Tibial nerve (tissue), 4 donors: ENCODE measurements around the gene TAF7. TPM values are rescaled to one million over a fixed set of nuclear protein-coding genes. Genes with fewer than 3 reads are reported as not detected.
A peak's percentile ranks its signal among the peaks of the same experiment; 100 is the strongest.
"Not testable (repeated sequence)": the region's sequence is repeated elsewhere in the genome, so short reads cannot be mapped to it uniquely, and the experiment has no call there.

Experiments used
- DNase-seq, 2 donors: peaks; one replicate each; pipeline ENCODE4 v3.0.0-alpha.2; 2019; ENCODE audit warnings: low spot score in 2 of 2
- H3K27ac ChIP-seq, 4 donors: fragments of 200-600 bp; sonication (generic) in 3 of 4; one replicate each; pipeline ENCODE4 v1.5.1; 2017 to 2019; ENCODE audit warnings: mild to moderate bottlenecking in 1 of 4
- H3K27me3 ChIP-seq, 2 donors: fragments of 200-600 bp; sonication (generic) in 1 of 2; one replicate each; pipeline versions ENCODE4 v1.5.1 to v1.6.0; 2017 to 2019
- H3K36me3 ChIP-seq, 3 donors: fragments of 200-600 bp; sonication (generic); one replicate each; pipeline ENCODE4 v1.5.1; 2018 to 2019
- H3K4me1 ChIP-seq, 4 donors: fragments of 200-600 bp; sonication (generic) in 3 of 4; one replicate each; pipeline ENCODE4 v1.5.1; 2017 to 2019
- H3K4me3 ChIP-seq, 4 donors: fragments of 200-600 bp; sonication (generic) in 3 of 4; one replicate each; pipeline ENCODE4 v1.5.1; 2017 to 2019; ENCODE audit warnings: mild to moderate bottlenecking in 1 of 4, moderate library complexity in 1 of 4
- H3K9me3 ChIP-seq, 4 donors: fragments of 200-600 bp; sonication (generic) in 3 of 4; one replicate each; pipeline ENCODE4 v1.5.1; 2017 to 2019
- EP300 ChIP-seq, 2 donors: sonication (generic); formaldehyde crosslinking; IDR thresholded peaks; one replicate each; pipeline ENCODE4 v1.6.1; 2017; ENCODE audit warnings: antibody characterized with exemption in 2 of 2, mild to moderate bottlenecking in 1 of 2
- POLR2A ChIP-seq, 2 donors: fragments of 450-650 bp; IDR thresholded peaks; one replicate each; pipeline ENCODE4 v1.6.1; 2017; ENCODE audit warnings: antibody characterized with exemption in 2 of 2, mild to moderate bottlenecking in 2 of 2, moderate library complexity in 2 of 2
- WGBS, 2 donors: methylation state at CpG; one replicate each; pipeline ENCODE4 v1.1.5; 2018; 5-methylcytosine and 5-hydroxymethylcytosine counted together
- total RNA-seq, 4 donors: library from RNA; depleted of rRNA; stranded (reverse); fragments of >200 nt; gene quantifications; one replicate each; pipeline ENCODE4 v1.1.0, GENCODE V29; 2016
- TF ChIP-seq, protein P1 (sequence below), 5 experiments: fragments of 200-600 bp in 3 of 5; fragments of 450-650 bp in 2 of 5; sonication (generic) in 3 of 5; IDR thresholded peaks; one replicate each; pipeline ENCODE4 v1.5.1; 2016 to 2019; ENCODE audit warnings: antibody characterized with exemption in 5 of 5, mild to moderate bottlenecking in 3 of 5, moderate library complexity in 2 of 5

Gene TAF7
- total RNA-seq, 4 donors from 2014 or later: 49.5 to 80.0 (median 59.5) TPM

DNA sequence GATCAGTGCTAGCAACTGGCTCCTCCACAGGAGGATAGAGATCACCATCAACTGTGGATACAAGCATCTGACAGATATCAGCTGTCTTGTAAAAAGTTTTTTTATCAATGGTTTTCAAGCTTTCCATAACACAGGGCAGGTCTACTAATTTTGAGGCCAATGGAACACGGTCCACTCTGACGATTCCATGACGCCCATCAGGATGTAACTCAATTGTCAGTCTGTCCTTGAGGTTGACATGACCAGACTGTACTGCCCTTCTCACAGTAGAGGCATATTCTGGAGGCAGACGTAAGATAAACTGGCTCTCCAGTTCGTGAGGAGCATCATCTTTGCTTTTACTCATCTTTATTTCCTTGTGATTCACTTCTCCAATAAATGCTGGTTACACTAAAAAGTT lies 885 bp downstream of the TAF7 start:
- Histone ChIP-seq H3K27me3 (no peaks in the 10 kb centered on the region), H3K4me1 (peaks cover 0 to 11% (median 7%) of the 10 kb centered on the region in 4 donors), H3K9me3 (peaks cover 8 to 89% (median 46%) of the 10 kb centered on the region in 4 donors), H3K4me3 (peak overlapping the region; percentile 41 to 84 (median 66)), H3K27ac (peak overlapping the region in 3 of 4 donors; percentile 91 to 97 (median 95)), H3K36me3 (peaks cover 0 to 54% (median 19%) of the 10 kb centered on the region in 3 donors)
- whole genome bisulfite sequencing, 2 donors: 69 to 71% methylated on average over 5 of the region's 5 CpGs
- TF ChIP-seq EP300 (IDR thresholded peaks at IDR 0.05): no peak
- TF ChIP-seq, protein P1, sequence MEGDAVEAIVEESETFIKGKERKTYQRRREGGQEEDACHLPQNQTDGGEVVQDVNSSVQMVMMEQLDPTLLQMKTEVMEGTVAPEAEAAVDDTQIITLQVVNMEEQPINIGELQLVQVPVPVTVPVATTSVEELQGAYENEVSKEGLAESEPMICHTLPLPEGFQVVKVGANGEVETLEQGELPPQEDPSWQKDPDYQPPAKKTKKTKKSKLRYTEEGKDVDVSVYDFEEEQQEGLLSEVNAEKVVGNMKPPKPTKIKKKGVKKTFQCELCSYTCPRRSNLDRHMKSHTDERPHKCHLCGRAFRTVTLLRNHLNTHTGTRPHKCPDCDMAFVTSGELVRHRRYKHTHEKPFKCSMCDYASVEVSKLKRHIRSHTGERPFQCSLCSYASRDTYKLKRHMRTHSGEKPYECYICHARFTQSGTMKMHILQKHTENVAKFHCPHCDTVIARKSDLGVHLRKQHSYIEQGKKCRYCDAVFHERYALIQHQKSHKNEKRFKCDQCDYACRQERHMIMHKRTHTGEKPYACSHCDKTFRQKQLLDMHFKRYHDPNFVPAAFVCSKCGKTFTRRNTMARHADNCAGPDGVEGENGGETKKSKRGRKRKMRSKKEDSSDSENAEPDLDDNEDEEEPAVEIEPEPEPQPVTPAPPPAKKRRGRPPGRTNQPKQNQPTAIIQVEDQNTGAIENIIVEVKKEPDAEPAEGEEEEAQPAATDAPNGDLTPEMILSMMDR (IDR thresholded peaks at IDR 0.05): no peak
- TF ChIP-seq POLR2A (IDR thresholded peaks at IDR 0.05): no peak
- no peak for DNase-seq

DNA sequence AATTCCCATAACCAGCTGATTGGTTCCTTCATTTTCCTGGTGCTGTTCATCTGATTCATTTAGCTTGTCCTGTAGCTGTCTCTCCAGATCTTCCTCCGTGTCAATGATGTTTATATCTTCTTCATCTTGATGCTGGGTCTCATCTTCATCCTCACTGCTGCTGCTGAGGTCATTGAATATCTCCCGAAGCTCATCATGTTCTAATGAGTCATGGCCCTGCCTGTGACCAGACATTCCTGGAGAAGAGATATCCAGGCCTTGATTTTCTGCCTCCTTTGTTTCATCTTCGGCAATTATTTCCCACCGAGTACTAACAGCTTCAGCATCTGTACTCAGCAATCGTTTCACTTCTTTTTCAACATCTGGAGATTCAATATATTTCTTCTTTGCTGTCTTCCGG lies 1.4 kb downstream of the TAF7 start:
- Histone ChIP-seq H3K9me3 (peaks cover 8 to 90% (median 46%) of the 10 kb centered on the region in 4 donors), H3K4me3 (peak overlapping the region in 1 of 4 donors; percentile 67), H3K27me3 (no peaks in the 10 kb centered on the region), H3K4me1 (peaks cover 0 to 11% (median 7%) of the 10 kb centered on the region in 4 donors), H3K27ac (no peak overlapping the region), H3K36me3 (peaks cover 0 to 58% (median 19%) of the 10 kb centered on the region in 3 donors)
- 94 to 96% methylated on average over 6 of the region's 6 CpGs for WGBS, 2 donors
- no peak for TF ChIP-seq EP300 (IDR thresholded peaks at IDR 0.05)
- no peak for TF ChIP-seq POLR2A (IDR thresholded peaks at IDR 0.05)
- TF ChIP-seq, protein P1 (IDR thresholded peaks at IDR 0.05): no peak
- DNase-seq: no peak

DNA sequence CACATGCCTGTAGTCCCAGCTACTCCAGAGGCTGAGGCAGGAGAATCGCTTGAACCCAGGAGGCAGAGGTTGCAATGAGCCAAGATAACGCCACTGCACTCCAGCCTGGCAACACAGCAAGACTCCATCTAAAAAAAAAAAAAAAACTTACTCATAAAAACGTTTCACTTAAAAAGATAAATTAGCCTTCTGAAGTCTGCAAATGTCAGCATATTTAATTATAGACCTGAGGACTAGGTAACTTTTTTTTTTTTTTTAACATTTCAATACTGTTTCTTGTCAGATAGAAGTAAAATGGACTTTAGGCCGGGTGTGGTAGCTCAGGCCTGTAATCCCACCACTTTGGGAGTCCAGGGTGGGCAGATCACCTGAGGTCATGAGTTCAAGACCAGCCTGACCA lies 3.6 kb downstream of the TAF7 start:
- not testable (repeated sequence) for H3K27ac ChIP-seq, DNase-seq, H3K4me3 ChIP-seq, H3K27me3 ChIP-seq
- peaks cover 0 to 80% (median 19%) of the 10 kb centered on the region in 3 donors for H3K36me3 ChIP-seq
- peaks cover 8 to 90% (median 52%) of the 10 kb centered on the region in 4 donors for H3K9me3 ChIP-seq
- peaks cover 0 to 11% (median 7%) of the 10 kb centered on the region in 4 donors for H3K4me1 ChIP-seq
- 91 to 94% methylated on average over 4 of the region's 4 CpGs for WGBS, 2 donors

DNA sequence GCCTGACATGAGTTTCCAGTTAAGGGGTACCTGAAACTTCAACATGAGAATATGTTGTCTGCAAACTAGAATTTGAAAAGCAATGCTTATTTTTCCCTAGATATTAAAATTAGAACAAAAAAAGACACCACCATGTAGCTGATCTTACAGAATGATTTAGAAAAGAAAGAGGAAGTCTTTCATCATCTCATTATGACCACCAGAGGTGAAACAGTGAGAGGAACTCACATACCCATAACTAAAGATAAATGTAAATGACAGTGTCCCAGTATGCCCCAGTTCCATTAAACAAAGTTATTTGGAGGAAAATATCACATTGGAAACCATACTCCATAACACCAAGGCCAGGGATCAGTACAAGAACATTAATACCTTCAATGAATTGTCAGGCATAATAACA lies 6.9 kb downstream of the TAF7 start:
- H3K9me3 ChIP-seq: peaks cover 6 to 100% (median 52%) of the 10 kb centered on the region in 4 donors
- TF ChIP-seq EP300 (IDR thresholded peaks at IDR 0.05) (no peak), POLR2A (IDR thresholded peaks at IDR 0.05) (no peak)
- TF ChIP-seq, protein P1 (IDR thresholded peaks at IDR 0.05): no peak

DNA sequence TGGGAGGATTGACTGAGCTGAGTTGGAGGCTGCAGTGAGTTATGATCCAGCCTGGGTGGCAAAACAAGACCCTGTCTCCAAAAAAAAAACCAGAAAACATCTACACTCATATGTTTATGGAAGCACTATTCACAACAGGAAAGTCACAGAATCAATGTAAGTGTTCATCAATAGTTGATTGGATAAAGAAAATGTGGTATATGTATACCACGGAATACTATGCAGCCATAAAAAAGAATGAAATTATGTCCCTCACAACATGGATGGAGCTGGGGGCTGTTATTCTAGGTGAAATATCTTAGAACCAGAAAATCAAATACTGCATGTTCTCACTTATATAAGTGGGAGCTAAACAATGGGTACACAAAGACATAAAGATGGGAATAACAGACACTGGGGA lies 14.0 kb downstream of the TAF7 start:
- no peak overlapping the region for H3K4me3 ChIP-seq
- no peaks in the 10 kb centered on the region for H3K4me1 ChIP-seq
- peaks cover 0 to 100% (median 47%) of the 10 kb centered on the region in 4 donors for H3K9me3 ChIP-seq
- no peak for DNase-seq
- no peak overlapping the region for H3K27ac ChIP-seq
- no peaks in the 10 kb centered on the region for H3K27me3 ChIP-seq
- TF ChIP-seq EP300 (IDR thresholded peaks at IDR 0.05): no peak
- no peak for TF ChIP-seq POLR2A (IDR thresholded peaks at IDR 0.05)
- TF ChIP-seq, protein P1 (IDR thresholded peaks at IDR 0.05): no peak
- peaks cover 0 to 86% (median 0%) of the 10 kb centered on the region in 3 donors for H3K36me3 ChIP-seq
- 96 to 97% methylated on average over 1 of the region's 1 CpG for WGBS, 2 donors

More for the DNA sequence above, 6.9 kb downstream of the TAF7 start:
- Histone ChIP-seq H3K27ac (no peak overlapping the region), H3K27me3 (no peaks in the 10 kb centered on the region), H3K4me3 (no peak overlapping the region), H3K4me1 (no peaks in the 10 kb centered on the region), H3K36me3 (peaks cover 0 to 91% (median 12%) of the 10 kb centered on the region in 3 donors)
- no peak for DNase-seq
